Activated CD8-positive, alpha-beta memory T cell treated with anti-CD3 and anti-CD28 coated beads, Interleukin-2, amount 50 U/mL, for 24 hours (primary cell): ENCODE measurements around the gene DTX3.
"Not testable (repeated sequence)": the region's sequence is repeated elsewhere in the genome, so short reads cannot be mapped to it uniquely, and the experiment has no call there.

ENCODE experiments used
- DNase-seq: peaks from one replicate; pipeline ENCODE4 v3.0.0-alpha.2; 2020; ENCODE audit errors: extremely low read depth

DTX3 gene

GRCh38 chr12:57604454-57604991, at the start of gene DTX3:
Gene DTX3, plus strand, starts transcription at chr12:57604824. Its CDS starts 1,694 bp downstream, at chr12:57606518.
- DNase-seq: no peak

GRCh38 chr12:57554897-57555296, 49.7 kb upstream of the DTX3 start:
- DNase-seq: no peak

GRCh38 chr12:57558864-57559263, 45.8 kb upstream of the DTX3 start:
- DNase-seq: no peak

- DNase-seq: no peak
Measured at GRCh38 chr12:57560516-57560915, 44.1 kb upstream of the DTX3 start.

- not testable (repeated sequence) for DNase-seq
Measured at GRCh38 chr12:57561117-57561516, 43.5 kb upstream of the DTX3 start.

- DNase-seq: no peak
Measured at GRCh38 chr12:57563358-57563757, 41.3 kb upstream of the DTX3 start.

- no peak for DNase-seq
Measured at GRCh38 chr12:57564178-57564740, 40.4 kb upstream of the DTX3 start.

GRCh38 chr12:57568838-57569237, 35.8 kb upstream of the DTX3 start:
- no peak for DNase-seq

- DNase-seq: no peak
Measured at GRCh38 chr12:57569858-57570257, 34.8 kb upstream of the DTX3 start.

- not testable (repeated sequence) for DNase-seq
Measured at GRCh38 chr12:57570438-57570837, 34.2 kb upstream of the DTX3 start.

- DNase-seq: no peak
Measured at GRCh38 chr12:57571926-57572762, 32.5 kb upstream of the DTX3 start.

- no peak for DNase-seq
Measured at GRCh38 chr12:57574795-57575194, 29.8 kb upstream of the DTX3 start.

GRCh38 chr12:57575771-57576612, 28.6 kb upstream of the DTX3 start:
- no peak for DNase-seq

- DNase-seq: no peak
Measured at GRCh38 chr12:57576613-57577160, 27.9 kb upstream of the DTX3 start.

- DNase-seq: no peak
Measured at GRCh38 chr12:57577981-57578758, 26.5 kb upstream of the DTX3 start.

- DNase-seq: no peak
Measured at GRCh38 chr12:57579011-57579410, 25.6 kb upstream of the DTX3 start.

- no peak for DNase-seq
Measured at GRCh38 chr12:57579677-57580465, 24.8 kb upstream of the DTX3 start.

- no peak for DNase-seq
Measured at GRCh38 chr12:57580466-57580795, 24.2 kb upstream of the DTX3 start.

GRCh38 chr12:57581802-57582201, 22.8 kb upstream of the DTX3 start:
- DNase-seq: no peak

GRCh38 chr12:57582440-57582839, 22.2 kb upstream of the DTX3 start:
- no peak for DNase-seq
